GM18508 (cell line): ENCODE results near the gene TFDP1.
"Not testable (repeated sequence)": the region's sequence is repeated elsewhere in the genome, so short reads cannot be mapped to it uniquely, and the experiment has no call there.

ENCODE experiments used
- ATAC-seq: cut with Tn5 transposase; IDR thresholded peaks from one replicate; pipeline ENCODE4 v1.9.1; 2021; ENCODE audit warnings: moderate number of reproducible peaks; ENCODE audit not compliant: insufficient read depth, unreplicated experiment

TFDP1 gene

GRCh38 chr13:113610266-113610665 lies 25.7 kb downstream of the TFDP1 start:
- ATAC-seq: no peak

GRCh38 chr13:113611996-113612395 lies 27.4 kb downstream of the TFDP1 start:
- ATAC-seq: no peak

- no peak for ATAC-seq
Observed at GRCh38 chr13:113612607-113613006, 28.1 kb downstream of the TFDP1 start.

- no peak for ATAC-seq
Observed at GRCh38 chr13:113613789-113614379, 29.3 kb downstream of the TFDP1 start.

GRCh38 chr13:113616281-113616906 lies 31.8 kb downstream of the TFDP1 start:
- ATAC-seq: no peak

GRCh38 chr13:113616991-113617749 lies 32.6 kb downstream of the TFDP1 start:
- ATAC-seq: no peak

GRCh38 chr13:113617961-113618360 lies 33.4 kb downstream of the TFDP1 start:
- no peak for ATAC-seq

- no peak for ATAC-seq
Observed at GRCh38 chr13:113618455-113618854, 33.9 kb downstream of the TFDP1 start.

- no peak for ATAC-seq
Observed at GRCh38 chr13:113620036-113620796, 35.7 kb downstream of the TFDP1 start.

- no peak for ATAC-seq
Observed at GRCh38 chr13:113621046-113621445, 36.5 kb downstream of the TFDP1 start.

GRCh38 chr13:113621498-113621897 lies 36.9 kb downstream of the TFDP1 start:
- ATAC-seq: not testable (repeated sequence)

GRCh38 chr13:113621986-113622550 lies 37.5 kb downstream of the TFDP1 start:
- not testable (repeated sequence) for ATAC-seq

GRCh38 chr13:113622791-113623490 lies 38.4 kb downstream of the TFDP1 start:
- ATAC-seq: no peak

GRCh38 chr13:113623491-113624234 lies 39.1 kb downstream of the TFDP1 start:
- no peak for ATAC-seq

GRCh38 chr13:113624235-113624587 lies 39.7 kb downstream of the TFDP1 start:
- no peak for ATAC-seq

- ATAC-seq: not testable (repeated sequence)
Observed at GRCh38 chr13:113624640-113625304, 40.2 kb downstream of the TFDP1 start.

- ATAC-seq: no peak
Observed at GRCh38 chr13:113625965-113626721, 41.6 kb downstream of the TFDP1 start.

- no peak for ATAC-seq
Observed at GRCh38 chr13:113627136-113627535, 42.6 kb downstream of the TFDP1 start.
